DOHH2 (cell line): ENCODE data around the gene KCNK6.

Source experiments
- EZH2phosphoT487 ChIP-seq: fragments of 200-600 bp; sonication (generic); IDR thresholded peaks from 2 replicates; pipeline ENCODE4 v1.6.1; 2017; ENCODE audit warnings: borderline replicate concordance, mild to moderate bottlenecking, antibody characterized with exemption, low read length, moderate library complexity, mixed read lengths
- TF ChIP-seq, protein P1 (sequence below): fragments of 200-600 bp; sonication (generic); IDR thresholded peaks from one replicate; pipeline ENCODE4 v1.5.1; 2014; ENCODE audit warnings: antibody characterized with exemption, mild to moderate bottlenecking, low read depth, low read length; ENCODE audit not compliant: poor library complexity, severe bottlenecking

DNA sequence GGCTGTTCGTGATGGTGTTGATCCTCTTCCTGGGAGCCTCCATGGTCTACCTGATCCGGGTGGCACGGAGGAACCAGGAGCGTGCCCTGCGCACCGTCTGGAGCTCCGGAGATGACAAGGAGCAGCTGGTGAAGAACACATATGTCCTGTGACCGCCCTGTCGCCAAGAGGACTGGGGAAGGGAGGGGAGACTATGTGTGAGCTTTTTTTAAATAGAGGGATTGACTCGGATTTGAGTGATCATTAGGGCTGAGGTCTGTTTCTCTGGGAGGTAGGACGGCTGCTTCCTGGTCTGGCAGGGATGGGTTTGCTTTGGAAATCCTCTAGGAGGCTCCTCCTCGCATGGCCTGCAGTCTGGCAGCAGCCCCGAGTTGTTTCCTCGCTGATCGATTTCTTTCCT, 27.8 kb upstream of the KCNK6 start:
- TF ChIP-seq, protein P1, sequence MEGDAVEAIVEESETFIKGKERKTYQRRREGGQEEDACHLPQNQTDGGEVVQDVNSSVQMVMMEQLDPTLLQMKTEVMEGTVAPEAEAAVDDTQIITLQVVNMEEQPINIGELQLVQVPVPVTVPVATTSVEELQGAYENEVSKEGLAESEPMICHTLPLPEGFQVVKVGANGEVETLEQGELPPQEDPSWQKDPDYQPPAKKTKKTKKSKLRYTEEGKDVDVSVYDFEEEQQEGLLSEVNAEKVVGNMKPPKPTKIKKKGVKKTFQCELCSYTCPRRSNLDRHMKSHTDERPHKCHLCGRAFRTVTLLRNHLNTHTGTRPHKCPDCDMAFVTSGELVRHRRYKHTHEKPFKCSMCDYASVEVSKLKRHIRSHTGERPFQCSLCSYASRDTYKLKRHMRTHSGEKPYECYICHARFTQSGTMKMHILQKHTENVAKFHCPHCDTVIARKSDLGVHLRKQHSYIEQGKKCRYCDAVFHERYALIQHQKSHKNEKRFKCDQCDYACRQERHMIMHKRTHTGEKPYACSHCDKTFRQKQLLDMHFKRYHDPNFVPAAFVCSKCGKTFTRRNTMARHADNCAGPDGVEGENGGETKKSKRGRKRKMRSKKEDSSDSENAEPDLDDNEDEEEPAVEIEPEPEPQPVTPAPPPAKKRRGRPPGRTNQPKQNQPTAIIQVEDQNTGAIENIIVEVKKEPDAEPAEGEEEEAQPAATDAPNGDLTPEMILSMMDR: no peak
- no peak for TF ChIP-seq EZH2phosphoT487
